Measurements from ENCODE around the gene AMMECR1L.

DNA sequence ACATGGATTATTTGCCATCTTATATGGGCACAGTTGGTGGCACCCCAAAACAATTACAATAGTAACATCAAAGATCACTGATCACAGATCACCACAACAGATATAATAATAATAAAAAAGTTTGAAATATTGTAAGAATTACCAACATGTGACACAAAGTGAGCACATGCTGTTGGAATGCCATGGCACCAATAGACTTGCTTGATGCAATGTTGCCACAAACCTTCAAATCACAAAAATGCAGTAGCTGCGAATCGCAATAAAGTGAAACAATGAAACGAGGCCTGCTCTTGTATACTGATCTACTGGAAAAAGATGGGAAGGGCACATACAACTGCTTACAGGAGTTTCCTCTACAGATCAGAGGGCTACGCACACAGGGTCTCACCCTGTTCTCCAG lies 32.2 kb upstream of the AMMECR1L start:
- no peak for TF ChIP-seq EZH2 (IDR thresholded peaks at IDR 0.05; ENCODE audit: borderline replicate concordance, insufficient read depth, low read length, poor library complexity, severe bottlenecking)
- TF ChIP-seq TAF1 (IDR thresholded peaks at IDR 0.05; ENCODE audit: low read depth), result no peak
- TF ChIP-seq EP300 (conservative IDR thresholded peaks at IDR 0.05; ENCODE audit: poor library complexity, severe bottlenecking), result no peak
- TF ChIP-seq, protein P1, sequence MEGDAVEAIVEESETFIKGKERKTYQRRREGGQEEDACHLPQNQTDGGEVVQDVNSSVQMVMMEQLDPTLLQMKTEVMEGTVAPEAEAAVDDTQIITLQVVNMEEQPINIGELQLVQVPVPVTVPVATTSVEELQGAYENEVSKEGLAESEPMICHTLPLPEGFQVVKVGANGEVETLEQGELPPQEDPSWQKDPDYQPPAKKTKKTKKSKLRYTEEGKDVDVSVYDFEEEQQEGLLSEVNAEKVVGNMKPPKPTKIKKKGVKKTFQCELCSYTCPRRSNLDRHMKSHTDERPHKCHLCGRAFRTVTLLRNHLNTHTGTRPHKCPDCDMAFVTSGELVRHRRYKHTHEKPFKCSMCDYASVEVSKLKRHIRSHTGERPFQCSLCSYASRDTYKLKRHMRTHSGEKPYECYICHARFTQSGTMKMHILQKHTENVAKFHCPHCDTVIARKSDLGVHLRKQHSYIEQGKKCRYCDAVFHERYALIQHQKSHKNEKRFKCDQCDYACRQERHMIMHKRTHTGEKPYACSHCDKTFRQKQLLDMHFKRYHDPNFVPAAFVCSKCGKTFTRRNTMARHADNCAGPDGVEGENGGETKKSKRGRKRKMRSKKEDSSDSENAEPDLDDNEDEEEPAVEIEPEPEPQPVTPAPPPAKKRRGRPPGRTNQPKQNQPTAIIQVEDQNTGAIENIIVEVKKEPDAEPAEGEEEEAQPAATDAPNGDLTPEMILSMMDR (IDR thresholded peaks at IDR 0.05; ENCODE audit: poor library complexity, severe bottlenecking), result no peak
- TF ChIP-seq SMC3 (conservative IDR thresholded peaks at IDR 0.05; ENCODE audit: poor library complexity), result no peak
- TF ChIP-seq POLR2AphosphoS5 (IDR thresholded peaks at IDR 0.05), result no peak
- TF ChIP-seq RAD21 (conservative IDR thresholded peaks at IDR 0.05), result no peak
- TF ChIP-seq MXI1 (conservative IDR thresholded peaks at IDR 0.05; ENCODE audit: poor library complexity, severe bottlenecking), result no peak
- TF ChIP-seq, protein P2, sequence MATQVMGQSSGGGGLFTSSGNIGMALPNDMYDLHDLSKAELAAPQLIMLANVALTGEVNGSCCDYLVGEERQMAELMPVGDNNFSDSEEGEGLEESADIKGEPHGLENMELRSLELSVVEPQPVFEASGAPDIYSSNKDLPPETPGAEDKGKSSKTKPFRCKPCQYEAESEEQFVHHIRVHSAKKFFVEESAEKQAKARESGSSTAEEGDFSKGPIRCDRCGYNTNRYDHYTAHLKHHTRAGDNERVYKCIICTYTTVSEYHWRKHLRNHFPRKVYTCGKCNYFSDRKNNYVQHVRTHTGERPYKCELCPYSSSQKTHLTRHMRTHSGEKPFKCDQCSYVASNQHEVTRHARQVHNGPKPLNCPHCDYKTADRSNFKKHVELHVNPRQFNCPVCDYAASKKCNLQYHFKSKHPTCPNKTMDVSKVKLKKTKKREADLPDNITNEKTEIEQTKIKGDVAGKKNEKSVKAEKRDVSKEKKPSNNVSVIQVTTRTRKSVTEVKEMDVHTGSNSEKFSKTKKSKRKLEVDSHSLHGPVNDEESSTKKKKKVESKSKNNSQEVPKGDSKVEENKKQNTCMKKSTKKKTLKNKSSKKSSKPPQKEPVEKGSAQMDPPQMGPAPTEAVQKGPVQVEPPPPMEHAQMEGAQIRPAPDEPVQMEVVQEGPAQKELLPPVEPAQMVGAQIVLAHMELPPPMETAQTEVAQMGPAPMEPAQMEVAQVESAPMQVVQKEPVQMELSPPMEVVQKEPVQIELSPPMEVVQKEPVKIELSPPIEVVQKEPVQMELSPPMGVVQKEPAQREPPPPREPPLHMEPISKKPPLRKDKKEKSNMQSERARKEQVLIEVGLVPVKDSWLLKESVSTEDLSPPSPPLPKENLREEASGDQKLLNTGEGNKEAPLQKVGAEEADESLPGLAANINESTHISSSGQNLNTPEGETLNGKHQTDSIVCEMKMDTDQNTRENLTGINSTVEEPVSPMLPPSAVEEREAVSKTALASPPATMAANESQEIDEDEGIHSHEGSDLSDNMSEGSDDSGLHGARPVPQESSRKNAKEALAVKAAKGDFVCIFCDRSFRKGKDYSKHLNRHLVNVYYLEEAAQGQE (IDR thresholded peaks at IDR 0.05; ENCODE audit: borderline replicate concordance), result no peak
